Fibroblast of the aortic adventitia (primary cell): Measurements from ENCODE around the gene SULT2B1. TPM values are rescaled to one million over a fixed set of nuclear protein-coding genes. Genes with fewer than 3 reads are reported as not detected.

ENCODE experiments used
- DNase-seq: peaks from one replicate; pipeline ENCODE4 v3.0.0-alpha.2; 2010; ENCODE audit warnings: low read depth
- H3K4me3 ChIP-seq: 2 replicates; pipeline ENCODE4 v1.5.1; 2011; ENCODE audit warnings: low read depth, mild to moderate bottlenecking, control low read depth, low read length, moderate library complexity
- total RNA-seq: library from RNA; depleted of rRNA; stranded (reverse); fragments of >200 nt; gene quantifications from 2 replicates; pipeline ENCODE4 v1.2.3, GENCODE V29; 2012; ENCODE audit warnings: low replicate concordance
- TF ChIP-seq, protein P1 (sequence below): IDR thresholded peaks from 2 replicates; pipeline ENCODE4 v1.5.1; 2011; ENCODE audit warnings: mild to moderate bottlenecking, low read length, control low read depth, inconsistent platforms; ENCODE audit not compliant: insufficient read depth

Gene SULT2B1
- total RNA-seq, 1 donor, result not detected

DNA sequence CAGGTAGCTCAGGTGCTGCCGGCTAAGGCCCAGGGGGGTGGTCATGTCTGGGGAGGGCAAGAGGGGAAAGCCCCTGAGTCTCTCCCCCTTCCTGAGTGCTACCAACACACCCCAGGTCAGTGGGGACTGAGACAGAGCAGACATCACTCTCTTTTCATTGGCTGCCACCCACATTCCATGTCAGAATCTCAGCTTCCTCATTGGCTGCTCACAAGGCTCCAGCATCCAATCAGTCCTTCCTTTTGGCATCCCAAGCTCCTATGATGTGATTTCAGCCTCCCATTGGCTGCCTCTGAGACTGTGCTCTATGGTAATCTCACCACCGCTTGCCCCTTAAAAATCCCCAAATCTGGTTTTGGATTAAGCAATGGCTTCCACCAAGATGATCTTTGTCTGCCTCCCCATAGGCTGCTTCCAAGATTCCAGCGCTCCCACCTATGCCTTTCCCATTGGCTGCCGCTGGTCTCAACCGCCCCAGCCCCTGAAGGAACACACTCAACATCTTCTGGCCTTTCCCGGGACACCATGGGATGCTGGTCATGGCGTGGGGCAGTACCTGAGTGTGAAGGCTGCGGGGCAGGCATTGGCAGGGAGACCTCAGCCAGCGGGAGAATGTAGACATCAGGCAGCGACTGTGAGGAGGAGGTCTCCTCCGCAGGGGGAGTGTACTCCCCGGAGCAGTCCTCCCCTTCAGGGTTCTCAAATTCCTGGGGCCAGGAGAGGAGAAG is 42.3 kb upstream of the SULT2B1 start:
- DNase-seq, result no peak
- no peak overlapping the region for H3K4me3 ChIP-seq
- TF ChIP-seq, protein P1, sequence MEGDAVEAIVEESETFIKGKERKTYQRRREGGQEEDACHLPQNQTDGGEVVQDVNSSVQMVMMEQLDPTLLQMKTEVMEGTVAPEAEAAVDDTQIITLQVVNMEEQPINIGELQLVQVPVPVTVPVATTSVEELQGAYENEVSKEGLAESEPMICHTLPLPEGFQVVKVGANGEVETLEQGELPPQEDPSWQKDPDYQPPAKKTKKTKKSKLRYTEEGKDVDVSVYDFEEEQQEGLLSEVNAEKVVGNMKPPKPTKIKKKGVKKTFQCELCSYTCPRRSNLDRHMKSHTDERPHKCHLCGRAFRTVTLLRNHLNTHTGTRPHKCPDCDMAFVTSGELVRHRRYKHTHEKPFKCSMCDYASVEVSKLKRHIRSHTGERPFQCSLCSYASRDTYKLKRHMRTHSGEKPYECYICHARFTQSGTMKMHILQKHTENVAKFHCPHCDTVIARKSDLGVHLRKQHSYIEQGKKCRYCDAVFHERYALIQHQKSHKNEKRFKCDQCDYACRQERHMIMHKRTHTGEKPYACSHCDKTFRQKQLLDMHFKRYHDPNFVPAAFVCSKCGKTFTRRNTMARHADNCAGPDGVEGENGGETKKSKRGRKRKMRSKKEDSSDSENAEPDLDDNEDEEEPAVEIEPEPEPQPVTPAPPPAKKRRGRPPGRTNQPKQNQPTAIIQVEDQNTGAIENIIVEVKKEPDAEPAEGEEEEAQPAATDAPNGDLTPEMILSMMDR, result no peak

DNA sequence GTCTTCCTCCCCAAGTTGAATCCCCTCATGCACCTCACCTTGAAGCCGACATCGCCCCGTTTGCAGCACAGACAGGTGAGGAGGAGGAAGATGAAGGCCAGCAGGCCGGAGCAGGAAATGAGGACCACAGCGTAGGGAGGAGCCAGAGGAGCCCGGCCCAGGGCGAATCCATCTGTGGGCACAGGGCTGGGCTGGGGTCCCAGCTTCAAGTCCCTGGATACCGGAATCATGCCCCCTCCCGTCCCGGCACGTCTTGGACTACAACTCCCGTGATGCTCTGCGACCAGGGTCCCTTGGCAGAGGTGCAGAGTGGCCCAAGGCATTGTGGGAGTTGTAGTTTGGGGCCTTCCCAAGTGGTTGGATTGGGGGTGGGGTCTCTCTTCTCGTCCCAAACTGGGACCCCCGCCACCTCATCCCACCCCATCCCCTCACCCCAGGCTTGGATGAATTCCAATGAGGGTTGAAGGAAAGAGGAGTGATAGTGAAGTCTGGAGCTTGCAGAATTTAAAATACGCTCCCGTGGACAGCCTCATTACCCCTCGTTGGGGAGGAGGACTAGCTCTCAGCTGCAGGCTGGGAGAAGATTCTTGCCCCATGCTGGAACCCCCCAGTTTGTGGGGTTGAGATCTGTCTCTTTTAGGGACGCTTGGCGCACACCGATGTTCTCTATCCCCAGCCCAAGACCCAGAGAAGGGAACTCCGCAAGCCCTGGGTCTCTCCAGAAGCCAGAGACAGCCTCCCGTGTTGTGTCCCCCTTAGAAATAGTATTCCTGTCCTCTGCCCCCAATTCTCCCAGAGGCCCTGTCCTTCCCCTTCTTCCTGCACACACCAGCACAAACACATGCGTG is 41.3 kb upstream of the SULT2B1 start:
- TF ChIP-seq, protein P1, result no peak
- H3K4me3 ChIP-seq, result peak overlapping the region; percentile 14
- DNase-seq, result peak; percentile 51

DNA sequence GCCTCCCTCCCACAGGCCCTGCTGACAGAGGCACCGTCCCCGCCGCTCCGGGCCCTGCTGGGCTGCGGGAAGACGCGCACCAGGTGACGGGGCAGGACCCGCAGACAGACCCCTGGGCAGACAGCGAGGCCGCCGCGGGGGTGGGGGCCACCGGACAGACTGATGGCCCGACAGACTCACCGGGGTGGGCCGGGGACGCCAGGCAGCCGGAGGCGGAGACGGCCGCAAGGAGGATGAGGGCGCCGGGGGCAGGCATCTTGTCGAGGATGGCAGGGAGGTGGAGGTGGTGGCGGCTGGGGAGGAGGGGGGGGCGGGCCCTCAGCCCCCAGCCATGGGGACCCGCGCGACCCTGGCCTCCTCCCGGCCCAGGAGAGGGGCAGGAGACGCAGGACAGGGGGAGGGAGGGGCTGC is 40.6 kb upstream of the SULT2B1 start:
- no peak overlapping the region for H3K4me3 ChIP-seq
- TF ChIP-seq, protein P1, result no peak
- DNase-seq, result no peak

DNA sequence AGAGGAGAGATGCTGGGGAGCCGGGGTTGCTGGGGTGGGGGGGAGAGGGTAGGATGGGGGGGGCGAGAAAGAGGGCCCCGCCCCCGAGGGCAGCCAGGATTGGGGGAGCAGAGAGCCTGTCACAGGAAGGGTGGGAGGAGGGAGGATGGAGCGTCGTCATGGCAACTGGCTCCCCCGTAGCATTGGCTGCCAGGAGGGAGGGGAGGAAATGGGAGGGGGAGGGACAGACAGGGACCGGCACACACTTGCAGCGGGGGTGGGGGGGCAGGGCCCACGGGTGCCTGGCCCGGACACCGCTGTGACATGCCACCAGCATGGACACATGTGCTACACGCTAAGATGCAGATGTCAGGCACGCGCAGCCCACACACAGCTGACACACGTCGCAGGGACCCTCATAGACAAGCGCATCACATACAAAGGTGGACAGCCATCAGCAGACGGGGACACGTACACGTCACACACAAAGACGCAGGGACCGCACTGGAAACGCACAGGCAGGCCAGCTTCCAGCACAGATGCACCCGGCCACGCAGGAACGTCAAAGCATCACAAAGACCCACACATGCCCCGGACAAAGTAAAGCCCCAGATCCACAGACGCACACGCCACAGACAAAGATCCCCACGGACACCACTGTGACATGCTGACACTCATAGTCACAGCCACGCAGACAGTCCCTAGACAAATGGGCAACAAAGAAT is 40.0 kb upstream of the SULT2B1 start, which contains the start of gene LMTK3:
Gene LMTK3, minus strand, starts transcription at position 36 of the 704 bp plus-strand sequence. CDS start 259 bp downstream, outside the sequence.
- TF ChIP-seq, protein P1, result no peak
- peak; percentile 16 for DNase-seq
- H3K4me3 ChIP-seq, result peak within 1 kb of the TSS; percentile 14

DNA sequence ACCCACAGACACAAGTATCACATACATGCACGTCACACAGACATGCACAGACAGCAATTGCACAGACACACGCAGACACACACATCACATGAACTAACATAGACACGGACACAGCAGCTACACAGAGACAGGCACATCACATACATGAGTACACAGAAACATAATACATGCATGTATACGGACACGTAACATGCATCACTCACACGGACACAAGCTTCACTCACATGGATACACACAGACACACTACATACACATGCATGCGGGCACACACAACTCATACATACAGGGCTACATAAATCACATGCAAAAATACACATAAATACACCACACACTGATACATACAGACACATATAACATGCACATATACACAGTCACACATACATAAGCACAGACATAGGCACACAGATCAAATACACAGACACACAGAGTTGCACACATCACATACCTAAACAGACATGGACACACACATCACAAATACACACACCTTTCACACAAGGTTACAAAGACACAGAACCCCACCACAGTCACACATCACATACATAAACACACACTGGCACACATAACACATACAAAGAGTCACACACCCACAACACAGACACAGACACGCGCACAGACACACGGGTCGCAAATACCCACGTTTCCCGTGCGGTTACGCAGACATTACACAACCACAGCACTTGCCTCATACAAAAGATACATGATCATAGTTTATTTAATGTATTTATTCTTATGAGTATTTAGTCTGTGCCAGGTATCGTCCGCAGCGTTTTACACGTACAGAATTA is 39.3 kb upstream of the SULT2B1 start:
- no peak for DNase-seq
- TF ChIP-seq, protein P1, result no peak
- H3K4me3 ChIP-seq, result no peak overlapping the region
